Stimulated activated CD8-positive, alpha-beta memory T cell treated with anti-CD3 and anti-CD28 coated beads, Interleukin-12 subunit alpha, Interleukin-12 subunit beta, amount 100 ng/mL, for 4 hours (primary cell): Measurements from ENCODE around the gene C3AR1.
"Not testable (repeated sequence)": the region's sequence is repeated elsewhere in the genome, so short reads cannot be mapped to it uniquely, and the experiment has no call there.

ENCODE experiments used
- DNase-seq: peaks from one replicate; pipeline ENCODE4 v3.0.0-alpha.2; 2020; ENCODE audit warnings: low read depth

The C3AR1 gene

GRCh38 chr12:8028267-8028666 is 37.9 kb downstream of the C3AR1 start:
- DNase-seq, result no peak

- DNase-seq, result no peak
Observed at GRCh38 chr12:8027856-8028255, 38.3 kb downstream of the C3AR1 start.

DNA sequence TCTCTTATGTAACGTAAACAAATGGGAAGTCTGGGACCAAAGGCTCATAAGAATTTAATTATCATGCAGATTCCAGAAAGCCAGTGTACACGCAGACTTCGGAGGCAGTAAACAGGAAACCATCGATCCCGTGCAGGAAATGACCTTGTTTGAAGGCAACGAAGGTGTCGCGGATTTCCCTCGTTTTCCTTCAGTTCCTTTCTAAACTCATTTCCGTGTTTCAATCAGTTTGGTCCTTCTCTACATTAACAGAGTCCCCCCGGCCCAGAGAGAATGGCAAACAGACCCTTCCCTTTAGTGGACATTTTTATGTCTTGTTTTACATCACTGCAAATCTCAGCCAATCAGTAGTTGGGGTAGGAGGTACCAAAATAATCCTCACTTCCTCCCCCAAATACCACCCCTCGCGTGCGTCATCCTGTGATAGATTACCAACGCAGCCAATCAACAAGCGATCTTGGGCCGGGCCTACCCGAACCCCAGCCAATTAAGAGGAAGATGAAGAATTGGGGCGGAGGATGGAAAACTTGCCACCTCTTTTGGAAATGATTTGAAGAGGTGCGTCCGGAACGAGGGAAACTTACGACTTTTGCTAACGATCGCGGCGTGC is 39.8 kb downstream of the C3AR1 start:
- peak; percentile 85 for DNase-seq

- no peak for DNase-seq
Observed at GRCh38 chr12:8018666-8019581, 47.2 kb downstream of the C3AR1 start.

DNA sequence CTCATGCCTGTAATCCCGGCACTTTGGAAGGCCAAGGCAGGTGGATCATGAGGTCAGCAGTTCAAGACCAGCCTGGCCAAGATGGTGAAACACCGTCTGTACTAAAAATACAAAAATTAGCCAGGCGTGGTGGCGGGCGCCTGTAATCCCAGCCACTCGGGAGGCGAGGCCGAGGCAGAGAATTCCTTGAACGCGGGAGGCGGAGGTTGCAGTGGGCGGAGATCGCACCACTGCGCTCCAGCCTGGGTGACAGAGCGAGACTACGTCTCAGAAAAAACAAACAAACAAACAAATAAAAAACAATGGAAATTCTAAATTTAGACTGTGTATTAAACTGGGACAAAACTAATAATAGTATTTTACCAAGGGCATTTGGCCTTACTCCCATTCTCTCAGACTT is 47.9 kb downstream of the C3AR1 start:
- not testable (repeated sequence) for DNase-seq

DNA sequence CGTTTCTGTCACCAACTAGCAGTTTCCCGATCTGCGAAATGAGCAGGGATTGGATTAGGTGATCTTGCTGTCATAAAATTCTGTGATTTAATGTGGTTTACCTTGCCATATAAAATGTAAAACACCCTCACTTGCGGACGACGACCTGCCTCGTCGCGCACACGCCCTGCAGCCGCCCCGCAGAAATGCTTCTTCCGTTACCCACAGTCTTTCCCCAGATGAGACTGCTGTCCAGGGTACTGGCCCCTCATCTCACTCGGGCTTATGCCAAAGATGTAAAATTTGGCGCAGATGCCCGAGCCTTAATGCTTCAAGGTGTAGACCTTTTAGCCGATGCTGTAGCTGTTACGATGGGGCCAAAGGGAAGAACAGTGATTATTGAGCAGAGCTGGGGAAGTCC is 51.3 kb downstream of the C3AR1 start:
- no peak for DNase-seq

DNA sequence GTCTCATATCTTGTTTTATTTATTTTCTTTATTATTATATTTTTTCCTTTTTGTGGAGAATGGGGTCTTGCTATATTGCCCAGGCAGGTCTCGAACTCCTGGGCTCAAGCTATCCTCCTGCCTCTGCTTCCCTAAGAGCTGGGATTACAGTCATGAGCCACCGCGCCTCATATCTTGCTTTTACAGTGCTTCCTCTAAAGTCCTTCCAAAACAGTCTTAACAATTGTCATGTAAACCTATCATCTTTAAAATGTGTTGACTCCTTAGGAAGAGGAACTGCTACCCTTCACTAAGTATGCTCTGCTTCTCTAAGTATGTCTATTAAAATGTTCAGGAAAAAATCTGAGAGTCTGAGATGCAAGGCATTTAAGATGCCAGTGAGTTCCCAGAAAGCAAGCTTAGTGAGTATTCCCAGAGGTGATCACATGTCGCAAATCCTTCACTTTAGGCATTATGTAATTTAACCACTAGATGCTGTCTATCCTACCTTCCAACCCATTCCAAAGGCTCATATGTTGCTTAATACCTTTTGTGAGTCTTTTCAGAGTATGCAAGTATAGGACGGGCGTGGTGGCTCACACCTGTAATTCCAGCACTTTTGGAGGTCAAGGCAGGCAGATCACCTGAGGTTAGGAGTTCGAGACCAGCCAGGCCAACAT is 53.4 kb downstream of the C3AR1 start:
- no peak for DNase-seq

DNA sequence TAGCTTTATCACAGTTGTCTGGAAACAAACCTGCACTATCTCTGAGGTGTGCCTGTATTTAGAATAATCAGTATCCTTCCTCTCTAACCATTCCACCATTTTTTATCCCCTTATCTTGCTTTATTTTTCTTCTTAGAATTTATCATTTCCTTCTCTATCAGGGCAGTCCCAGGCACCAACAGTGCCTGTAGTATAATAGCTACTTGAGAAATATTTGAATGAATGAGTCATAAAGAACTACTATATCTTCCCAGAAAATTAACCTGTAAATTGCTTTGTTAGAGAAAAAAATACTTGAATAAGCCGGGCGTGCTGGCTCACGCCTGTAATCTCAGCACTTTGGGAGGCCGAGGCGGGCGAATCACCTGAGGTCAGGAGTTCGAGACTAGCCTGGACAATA is 54.8 kb downstream of the C3AR1 start:
- DNase-seq, result no peak
